HCT116 (cell line): ENCODE data around the gene TGM1. TPM values are rescaled to one million over a fixed set of nuclear protein-coding genes. Genes with fewer than 3 reads are reported as not detected.

Experiments
- ATAC-seq: fragments of 200-7000 bp; cut with Tn5 transposase; 2 replicates; pipeline ENCODE4 v1.9.1; 2020; ENCODE audit warnings: mild to moderate bottlenecking, moderate library complexity
- BruUV-seq: library from RNA; stranded (reverse); fragments of 400-500 nt; replicated peaks from 2 replicates; lab custom pipeline; 2021; lab: Mats Ljungman, UMichigan
- CTCF ChIA-PET: fragments of 300-600 bp; sonication (Branson Sonifier 250); formaldehyde crosslinking; loops from one replicate; lab custom pipeline; 2021; ENCODE audit warnings: antibody characterized with exemption; lab: Charles Lee
- POLR2A ChIA-PET: fragments of 300-600, 350-600 bp; sonication (Branson Sonifier 250); formaldehyde crosslinking; loops from one replicate; lab custom pipeline; 2021; ENCODE audit warnings: antibody characterized with exemption; lab: Charles Lee
- RAD21 ChIA-PET, 2 experiments: fragments of 300-600 bp; sonication (Branson Sonifier 250); formaldehyde crosslinking; loops; one replicate each; lab custom pipeline; 2023; ENCODE audit warnings: low total read pairs in 2 of 2; ENCODE audit not compliant: uncharacterized antibody in 2 of 2, unreplicated experiment in 2 of 2, low non-redundant PET in 1 of 2; lab: Charles Lee
- DNase-seq: peaks from one replicate; pipeline ENCODE4 v3.0.0-alpha.2; 2010; ENCODE audit warnings: low read depth, low spot score
- H2AFZ ChIP-seq: fragments of 200-600 bp; shearing (Covaris generic), sonication (generic); 2 replicates; pipeline ENCODE4 v1.6.1; 2017; ENCODE audit warnings: low read depth, mixed run types, mixed read lengths, antibody characterized with exemption, low read length; ENCODE audit not compliant: poor library complexity, severe bottlenecking
- H3K27ac ChIP-seq: 2 replicates; pipeline ENCODE4 v1.5.1; 2012; ENCODE audit warnings: low read depth, low read length
- H3K27me3 ChIP-seq: fragments of 200-600 bp; sonication (generic); 2 replicates; pipeline ENCODE4 v1.6.1; 2016; ENCODE audit warnings: mixed run types, low read length, mixed read lengths; ENCODE audit not compliant: insufficient read depth
- H3K36me3 ChIP-seq, 2 experiments: fragments of 200-500 bp in 1 of 2; fragments of 200-600 bp in 1 of 2; sonication (Bioruptor generic) in 1 of 2; sonication (generic) in 1 of 2; 2 replicates each; pipeline versions ENCODE4 v1.5.1 to v1.6.1; 2014 to 2016; ENCODE audit warnings: low read length in 2 of 2, inconsistent platforms in 1 of 2, mixed read lengths in 1 of 2, mixed run types in 1 of 2; ENCODE audit not compliant: insufficient read depth in 2 of 2, control insufficient read depth in 1 of 2
- H3K4me1 ChIP-seq, 2 experiments: fragments of 200-600 bp in 1 of 2; sonication (generic) in 1 of 2; 2 replicates each; pipeline versions ENCODE4 v1.5.1 to v1.6.1; 2012 to 2017; ENCODE audit warnings: low read length in 2 of 2, inconsistent platforms in 1 of 2, mild to moderate bottlenecking in 1 of 2, mixed read lengths in 1 of 2, mixed run types in 1 of 2, moderate library complexity in 1 of 2; ENCODE audit not compliant: insufficient read depth in 2 of 2, control insufficient read depth in 1 of 2
- H3K4me2 ChIP-seq: fragments of 200-600 bp; sonication (generic); 2 replicates; pipeline ENCODE4 v1.6.1; 2017; ENCODE audit warnings: mixed run types, low read length, mixed read lengths
- H3K4me3 ChIP-seq, 2 experiments: fragments of 200-600 bp in 1 of 2; sonication (generic) in 1 of 2; replicated peaks in 1 of 2; 2 replicates each; pipeline ENCODE4 v1.5.1; 2011 to 2016; ENCODE audit warnings: low read length in 2 of 2, control low read depth in 1 of 2, low read depth in 1 of 2, mild to moderate bottlenecking in 1 of 2, mixed read lengths in 1 of 2, mixed run types in 1 of 2
- H3K79me2 ChIP-seq: fragments of 200-600 bp; sonication (generic); 2 replicates; pipeline ENCODE4 v1.6.1; 2017; ENCODE audit warnings: mild to moderate bottlenecking, mixed run types, low read length, moderate library complexity, mixed read lengths; ENCODE audit not compliant: insufficient read depth
- H3K9ac ChIP-seq: fragments of 200-600 bp; sonication (generic); 2 replicates; pipeline ENCODE4 v1.6.1; 2016; ENCODE audit warnings: low read length, mixed read lengths
- H3K9me2 ChIP-seq: fragments of 200-600 bp; sonication (generic), shearing (Covaris generic); 2 replicates; pipeline ENCODE4 v1.6.1; 2017; ENCODE audit warnings: mixed run types, mild to moderate bottlenecking, moderate library complexity; ENCODE audit not compliant: insufficient read depth
- H3K9me3 ChIP-seq, 2 experiments: fragments of 200-500 bp in 1 of 2; fragments of 200-600 bp in 1 of 2; sonication (Bioruptor generic) in 1 of 2; sonication (generic) in 1 of 2; 2 replicates each; pipeline ENCODE4 v1.6.1; 2014 to 2017; ENCODE audit warnings: low read length in 2 of 2, mixed read lengths in 2 of 2, inconsistent platforms in 1 of 2, low read depth in 1 of 2, mild to moderate bottlenecking in 1 of 2, mixed run types in 1 of 2, moderate library complexity in 1 of 2; ENCODE audit not compliant: control insufficient read depth in 1 of 2, insufficient read depth in 1 of 2
- H4K20me1 ChIP-seq: fragments of 200-600 bp; sonication (generic), shearing (Covaris generic); 2 replicates; pipeline ENCODE4 v1.6.1; 2017; ENCODE audit warnings: mixed run types, mild to moderate bottlenecking, moderate library complexity; ENCODE audit not compliant: insufficient read depth
- CTCF ChIP-seq, 3 experiments: fragments of 200-600 bp in 1 of 3; sonication (generic) in 1 of 3; IDR thresholded peaks in 2 of 3; conservative IDR thresholded peaks in 1 of 3; 2 replicates each; pipeline ENCODE4 v1.5.1; 2012 to 2017; ENCODE audit warnings: low read depth in 2 of 3, low read length in 2 of 3, antibody characterized with exemption in 1 of 3, borderline replicate concordance in 1 of 3, control low read depth in 1 of 3, mild to moderate bottlenecking in 1 of 3, mixed read lengths in 1 of 3, mixed run types in 1 of 3, moderate library complexity in 1 of 3; ENCODE audit not compliant: insufficient read depth in 1 of 3
- POLR2AphosphoS5 ChIP-seq: IDR thresholded peaks from 2 replicates; pipeline ENCODE4 v1.6.1; 2011; ENCODE audit warnings: mild to moderate bottlenecking, low read depth, low read length, moderate library complexity
- RAD21 ChIP-seq: IDR thresholded peaks from 2 replicates; pipeline ENCODE4 v1.6.1; 2012; ENCODE audit warnings: low read depth, mild to moderate bottlenecking
- intact Hi-C: fragments of 100-400 bp; cut with micrococcal nuclease; formaldehyde crosslinking; loops from 2 replicates; pipeline ENCODE4 v1.10.0; 2022
- total RNA-seq: library from RNA; stranded (reverse); gene quantifications from one replicate; pipeline ENCODE4 v1.2.1, GENCODE V29; 2021; ENCODE audit not compliant: unreplicated experiment

The TGM1 gene
- total RNA-seq, 1 experiment from 2014 or later: 5.6 TPM

GRCh38 chr14:24298892-24299254, 35.9 kb upstream of the TGM1 start (continued):
- TF ChIP-seq CTCF (IDR thresholded peaks at IDR 0.05 in 2 of 3, conservative IDR thresholded peaks at IDR 0.05 in 1 of 3; ENCODE audit: borderline replicate concordance in 1 of 3, insufficient read depth in 1 of 3, low read depth in 2 of 3, low read length in 2 of 3): no peak

GRCh38 chr14:24297190-24297964, 34.4 kb upstream of the TGM1 start:
- no peak for DNase-seq
- Histone ChIP-seq H3K27me3 (no peaks in the 10 kb centered on the region), H3K4me3 (no peak overlapping the region), H2AFZ (no peak overlapping the region), H3K27ac (peak overlapping the region; percentile 12; the same call in 1 of the 2 replicates), H3K79me2 (peaks cover 28% of the 10 kb centered on the region), H4K20me1 (no peaks in the 10 kb centered on the region), H3K36me3 (peaks cover 20 to 21% of the 10 kb centered on the region in 2 experiments), H3K4me2 (peak overlapping the region; percentile 6), H3K9ac (no peak overlapping the region), H3K9me2 (no peaks in the 10 kb centered on the region), H3K4me1 (peaks cover 17 to 31% of the 10 kb centered on the region in 2 experiments), H3K9me3 (no peaks in the 10 kb centered on the region)
- POLR2A ChIA-PET: interaction anchor here (1.0 to 3.7 kb wide), 4 partner anchors 26 to 251 kb away, joined by 3 to 30 read pairs (median 6); partner anchors contain the start of genes RABGGTA and TINF2
- TF ChIP-seq POLR2AphosphoS5 (no peak), RAD21 (peak; percentile 52; the same call in 1 of the 2 replicates), CTCF (IDR thresholded peaks at IDR 0.05 in 2 of 3, conservative IDR thresholded peaks at IDR 0.05 in 1 of 3; ENCODE audit: borderline replicate concordance in 1 of 3, insufficient read depth in 1 of 3, low read depth in 2 of 3, low read length in 2 of 3) (peak; percentile 55 to 65 (median 62); a peak in 5 of 6 replicates)
- ATAC-seq: peak; percentile 50
- CTCF ChIA-PET: interaction anchor here (0.6 to 4.7 kb wide), 22 partner anchors 11 to 283 kb away, joined by 3 to 71 read pairs (median 4); partner anchors contain the start of genes CHMP4A, CIDEB, DCAF11 and IRF9
- intact Hi-C loops: loop anchor here (1.0 to 10.0 kb wide), 6 partner anchors 54 to 313 kb away; partner anchors contain the start of genes DHRS4L2 and MDP1
- no TSS peak for BruUV-seq
- RAD21 ChIA-PET: interaction anchor here (0.6 to 1.6 kb wide), 4 partner anchors 24 to 55 kb away, joined by 3 to 7 read pairs (median 6); partner anchors contain the start of gene TINF2 (in 2 of the 2)
